ENCODE results near the gene CDHR3. TPM values are rescaled to one million over a fixed set of nuclear protein-coding genes. Genes with fewer than 3 reads are reported as not detected.

The CDHR3 gene
- total and polyA plus RNA-seq, 2 donors (not counting 3 experiments of a cell fraction or from before 2014, with no cell fraction given), result 0.46 to 2.3 TPM

DNA sequence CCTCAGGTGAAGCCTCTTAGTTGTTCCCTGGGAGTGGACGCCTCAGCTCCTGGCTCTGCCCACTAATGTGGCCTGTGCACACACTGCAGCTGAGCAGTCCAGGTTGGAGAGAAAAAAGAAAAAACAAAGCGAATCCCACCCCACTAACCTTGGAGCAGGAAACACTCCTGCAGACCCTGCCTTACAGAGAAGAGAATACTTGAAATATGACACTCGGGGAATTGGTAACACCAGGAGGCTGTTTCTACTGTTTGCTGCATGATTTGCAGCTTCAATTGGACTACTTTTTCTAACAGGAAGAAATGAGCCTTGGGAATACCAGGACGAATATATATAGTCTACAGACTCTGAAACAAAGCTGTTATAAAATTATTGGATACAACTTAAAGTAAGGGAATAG is 22.2 kb downstream of the CDHR3 start:
- Histone ChIP-seq H3K4me3 (replicated peaks in 1 of 3; ENCODE audit: insufficient read depth in 1 of 3, low read depth in 1 of 3, low read length in 3 of 3) (no peak overlapping the region), H3K9me1 (replicated peaks; ENCODE audit: control insufficient read depth, extremely low read depth, insufficient read depth, low read length) (no peaks in the 10 kb centered on the region), H2AFZ (ENCODE audit: low read depth, low read length) (no peak overlapping the region), H3K9ac (replicated peaks; ENCODE audit: extremely low read depth, insufficient read depth, low read length) (no peak overlapping the region), H3K36me3 (ENCODE audit: control insufficient read depth in 2 of 2, extremely low read depth in 1 of 2, insufficient read depth in 2 of 2, low read length in 2 of 2) (no peaks in the 10 kb centered on the region), H3K4me2 (ENCODE audit: insufficient read depth, low read length) (no peak overlapping the region), H3K4me1 (ENCODE audit: control insufficient read depth, extremely low read depth, insufficient read depth, low read length) (no peaks in the 10 kb centered on the region), H4K20me1 (replicated peaks; ENCODE audit: control insufficient read depth, extremely low read depth, insufficient read depth, low read length) (no peaks in the 10 kb centered on the region), H3K27ac (ENCODE audit: insufficient read depth, low read depth, low read length) (no peak overlapping the region), H3K79me2 (ENCODE audit: control insufficient read depth, insufficient read depth, low read length) (no peaks in the 10 kb centered on the region), H3K27me3 (ENCODE audit: control insufficient read depth in 2 of 2, insufficient read depth in 2 of 2, low read length in 2 of 2) (peaks cover 28 to 32% of the 10 kb centered on the region in 2 experiments), H3K9me3 (replicated peaks; ENCODE audit: control insufficient read depth, insufficient read depth, low read length) (no peaks in the 10 kb centered on the region)
- intact Hi-C loops (cut with micrococcal nuclease), result no loop called here
- dilution Hi-C loops (cut with MboI; ENCODE audit: extremely low pct_ligation_motif_present, low sequenced_read_pairs), result no loop called here
- no peak for FAIRE-seq
- POLR2A ChIA-PET, result interaction anchor here (0.6 kb wide), 1 partner anchor 328 kb away, joined by 3 read pairs; no protein-coding TSS in a partner anchor
- TF ChIP-seq, protein P1, sequence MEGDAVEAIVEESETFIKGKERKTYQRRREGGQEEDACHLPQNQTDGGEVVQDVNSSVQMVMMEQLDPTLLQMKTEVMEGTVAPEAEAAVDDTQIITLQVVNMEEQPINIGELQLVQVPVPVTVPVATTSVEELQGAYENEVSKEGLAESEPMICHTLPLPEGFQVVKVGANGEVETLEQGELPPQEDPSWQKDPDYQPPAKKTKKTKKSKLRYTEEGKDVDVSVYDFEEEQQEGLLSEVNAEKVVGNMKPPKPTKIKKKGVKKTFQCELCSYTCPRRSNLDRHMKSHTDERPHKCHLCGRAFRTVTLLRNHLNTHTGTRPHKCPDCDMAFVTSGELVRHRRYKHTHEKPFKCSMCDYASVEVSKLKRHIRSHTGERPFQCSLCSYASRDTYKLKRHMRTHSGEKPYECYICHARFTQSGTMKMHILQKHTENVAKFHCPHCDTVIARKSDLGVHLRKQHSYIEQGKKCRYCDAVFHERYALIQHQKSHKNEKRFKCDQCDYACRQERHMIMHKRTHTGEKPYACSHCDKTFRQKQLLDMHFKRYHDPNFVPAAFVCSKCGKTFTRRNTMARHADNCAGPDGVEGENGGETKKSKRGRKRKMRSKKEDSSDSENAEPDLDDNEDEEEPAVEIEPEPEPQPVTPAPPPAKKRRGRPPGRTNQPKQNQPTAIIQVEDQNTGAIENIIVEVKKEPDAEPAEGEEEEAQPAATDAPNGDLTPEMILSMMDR (IDR thresholded peaks at IDR 0.05; ENCODE audit: extremely low read depth in 1 of 2, insufficient read depth in 1 of 2, low read depth in 1 of 2, low read length in 2 of 2), result no peak
- TF ChIP-seq EZH2 (IDR thresholded peaks at IDR 0.05; ENCODE audit: borderline replicate concordance, low read depth, low read length, severe bottlenecking) (no peak), POLR2A (IDR thresholded peaks at IDR 0.05; ENCODE audit: low read depth, low read length) (no peak), POLR2AphosphoS5 (IDR thresholded peaks at IDR 0.05; ENCODE audit: insufficient read depth, low read depth, low read length) (no peak), GATA2 (IDR thresholded peaks at IDR 0.05; ENCODE audit: insufficient read depth, insufficient read length, low read depth, low read length) (no peak), MYC (IDR thresholded peaks at IDR 0.05; ENCODE audit: low read depth, low read length) (no peak), FOS (IDR thresholded peaks at IDR 0.05; ENCODE audit: borderline replicate concordance, insufficient read depth, low read length) (no peak), JUN (IDR thresholded peaks at IDR 0.05; ENCODE audit: borderline replicate concordance, insufficient read depth, insufficient read length, low read depth) (no peak)
- TF ChIP-seq, protein P2, sequence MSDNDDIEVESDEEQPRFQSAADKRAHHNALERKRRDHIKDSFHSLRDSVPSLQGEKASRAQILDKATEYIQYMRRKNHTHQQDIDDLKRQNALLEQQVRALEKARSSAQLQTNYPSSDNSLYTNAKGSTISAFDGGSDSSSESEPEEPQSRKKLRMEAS (IDR thresholded peaks at IDR 0.05; ENCODE audit: insufficient read depth, insufficient read length), result no peak
- CTCF ChIA-PET, result interaction anchor here (1.3 kb wide), 1 partner anchor 224 kb away, joined by 6 read pairs; no protein-coding TSS in a partner anchor
- no TSS peak for BruUV-seq (replicated peaks)
- DNase-seq (ENCODE audit: low read depth, low spot score), result no peak

Data from endothelial cell of umbilical vein (primary cell).